Hematopoietic multipotent progenitor cell treated with erythropoietin and hydrocortisone succinate and interleukin-3 and kit ligand, for 4 days (in vitro differentiated cells): ENCODE data around the gene PLXNC1.

Experiments used
- DNase-seq: peaks from one replicate; pipeline ENCODE4 v3.0.0-alpha.2; 2015

PLXNC1 gene

DNA sequence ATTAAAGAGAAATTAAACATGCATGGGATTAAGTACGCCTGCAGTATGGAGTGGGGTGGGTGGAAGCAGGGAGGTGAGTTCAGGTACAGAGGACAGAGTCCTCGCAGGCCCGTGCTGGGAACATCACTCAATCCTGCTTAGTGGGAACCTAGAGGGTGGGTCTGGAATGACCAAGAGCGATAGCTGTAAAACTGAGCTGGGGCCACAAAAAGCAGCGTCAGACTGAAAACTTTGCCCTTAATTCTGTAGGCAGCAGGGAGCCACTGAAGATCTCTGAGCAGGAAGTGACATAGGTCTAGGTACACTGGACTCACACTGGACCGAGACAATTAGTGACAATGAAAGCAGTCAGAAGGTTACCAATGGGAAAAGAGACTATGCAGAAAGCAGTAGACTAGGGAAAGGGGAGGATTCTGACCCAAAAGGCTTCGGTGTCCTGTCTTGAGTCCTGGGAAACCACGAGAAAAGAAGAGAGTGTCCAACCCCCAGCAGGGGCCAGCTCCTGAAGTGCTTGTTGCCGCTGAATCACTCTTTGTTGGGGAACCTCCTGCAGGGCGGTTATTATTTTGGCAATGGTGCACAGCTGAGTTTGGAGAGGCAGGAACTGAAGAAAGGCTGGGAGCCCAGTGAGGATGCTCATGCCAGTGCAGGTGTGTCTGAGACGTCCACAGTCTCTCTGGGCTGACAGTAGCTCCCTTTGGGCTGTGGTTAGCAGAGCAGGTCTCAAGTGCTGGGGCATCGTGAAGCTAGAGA lies 97.4 kb downstream of the PLXNC1 start:
- peak; percentile 25 for DNase-seq

DNA sequence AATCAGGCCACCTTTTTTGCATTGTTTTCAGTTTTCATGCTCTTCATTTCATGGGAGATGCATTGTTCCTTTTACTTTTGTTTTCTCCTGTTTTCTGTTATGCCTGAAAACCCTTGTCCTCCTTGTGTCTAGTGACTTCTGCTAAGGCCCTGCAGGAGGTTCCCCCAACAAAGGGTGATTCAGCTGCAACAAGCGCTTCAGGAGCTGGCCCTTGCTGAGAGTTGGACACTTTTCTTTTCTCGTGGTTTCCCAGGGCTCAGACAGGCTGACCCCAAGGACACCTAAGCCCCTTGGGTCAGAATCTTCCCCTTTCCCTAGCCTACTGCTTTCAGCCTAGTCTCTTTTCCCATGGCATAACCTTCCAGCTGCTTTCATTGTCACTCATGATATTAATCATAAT lies 98.9 kb downstream of the PLXNC1 start:
- no peak for DNase-seq

DNA sequence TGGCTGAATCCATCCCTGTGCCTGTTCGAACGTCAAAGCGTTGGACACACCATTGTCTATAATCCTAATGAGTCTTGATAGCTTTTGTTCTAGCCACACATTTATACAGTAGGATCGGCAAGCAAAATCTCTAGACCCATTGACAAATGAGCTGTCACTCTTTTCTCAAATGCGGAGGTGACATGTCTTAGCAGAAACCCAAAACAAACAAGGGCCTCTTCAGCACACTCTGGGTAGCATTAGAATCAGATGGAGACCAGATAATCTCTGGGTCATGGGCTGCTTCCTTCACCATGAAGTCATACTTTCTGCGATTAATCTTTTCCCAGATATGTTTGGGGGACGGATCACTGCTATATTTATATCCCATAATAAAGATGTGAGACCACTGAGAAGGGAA lies 100.2 kb downstream of the PLXNC1 start:
- no peak for DNase-seq

GRCh38 chr12:94250130-94250529 lies 101.8 kb downstream of the PLXNC1 start:
- DNase-seq = no peak

DNA sequence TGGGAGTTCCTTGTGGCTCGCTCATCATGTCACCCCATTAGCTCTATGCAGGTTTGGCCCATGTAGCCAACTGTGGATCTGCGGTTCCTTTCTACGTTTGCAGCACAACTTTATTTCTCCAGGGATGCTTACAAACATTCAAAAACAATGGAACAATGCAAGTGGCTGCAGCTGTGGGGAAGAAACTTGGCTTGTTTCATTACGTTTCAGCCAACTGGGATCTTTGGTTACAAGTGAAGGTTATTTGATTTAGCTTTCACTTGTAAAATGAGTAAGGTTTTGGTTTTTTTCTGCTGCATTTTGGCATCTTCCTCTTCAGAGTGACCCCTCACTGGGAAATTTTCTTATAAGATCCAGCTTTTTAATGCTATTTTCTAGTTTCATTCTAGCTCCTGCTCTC lies 105.9 kb downstream of the PLXNC1 start:
- no peak for DNase-seq

GRCh38 chr12:94255006-94255405 lies 106.6 kb downstream of the PLXNC1 start:
- DNase-seq = no peak

GRCh38 chr12:94255428-94255827 lies 107.1 kb downstream of the PLXNC1 start:
- no peak for DNase-seq

DNA sequence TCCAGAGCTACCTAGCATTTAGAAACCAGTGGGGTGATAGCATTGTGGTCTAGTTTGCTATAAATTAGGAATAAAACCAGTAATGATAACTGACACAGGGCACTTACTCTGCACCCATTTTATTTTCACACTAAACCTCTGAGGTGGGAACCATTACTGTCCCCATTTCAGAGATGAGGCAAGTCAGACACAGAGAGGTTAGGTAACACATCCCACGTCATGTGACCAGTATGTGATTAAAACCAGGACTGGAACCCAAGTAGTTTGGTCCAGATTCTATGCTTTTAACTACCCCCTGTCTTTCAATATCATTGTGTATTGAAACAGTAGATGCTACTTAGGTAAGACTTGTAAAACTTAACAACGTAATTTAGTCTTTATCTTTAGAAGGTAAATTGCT lies 110.2 kb downstream of the PLXNC1 start:
- DNase-seq = no peak

DNA sequence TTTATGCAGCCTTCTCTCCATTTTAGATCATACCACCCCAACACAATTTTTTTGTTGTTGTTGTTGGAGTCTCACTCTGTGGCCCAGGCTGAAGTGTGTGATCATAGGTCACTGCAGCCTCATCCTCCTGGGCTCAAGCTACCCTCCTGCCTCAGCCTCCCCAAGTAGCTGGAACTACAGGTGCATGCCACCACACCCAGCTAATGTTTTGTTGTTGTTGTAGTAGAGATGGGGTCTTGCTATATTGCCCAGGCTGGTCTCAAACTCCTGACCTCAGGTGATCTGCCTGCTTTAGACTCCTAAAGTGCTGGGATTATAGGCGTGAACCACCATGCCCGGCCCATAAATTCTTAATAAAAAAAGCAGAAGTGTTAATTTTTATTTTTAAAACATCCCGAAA lies 111.6 kb downstream of the PLXNC1 start:
- no peak for DNase-seq

- DNase-seq = no peak
Measured at GRCh38 chr12:94260717-94261116, 112.3 kb downstream of the PLXNC1 start.

- DNase-seq = no peak
Measured at GRCh38 chr12:94261119-94261518, 112.7 kb downstream of the PLXNC1 start.

- no peak for DNase-seq
Measured at GRCh38 chr12:94261786-94262185, 113.4 kb downstream of the PLXNC1 start.

DNA sequence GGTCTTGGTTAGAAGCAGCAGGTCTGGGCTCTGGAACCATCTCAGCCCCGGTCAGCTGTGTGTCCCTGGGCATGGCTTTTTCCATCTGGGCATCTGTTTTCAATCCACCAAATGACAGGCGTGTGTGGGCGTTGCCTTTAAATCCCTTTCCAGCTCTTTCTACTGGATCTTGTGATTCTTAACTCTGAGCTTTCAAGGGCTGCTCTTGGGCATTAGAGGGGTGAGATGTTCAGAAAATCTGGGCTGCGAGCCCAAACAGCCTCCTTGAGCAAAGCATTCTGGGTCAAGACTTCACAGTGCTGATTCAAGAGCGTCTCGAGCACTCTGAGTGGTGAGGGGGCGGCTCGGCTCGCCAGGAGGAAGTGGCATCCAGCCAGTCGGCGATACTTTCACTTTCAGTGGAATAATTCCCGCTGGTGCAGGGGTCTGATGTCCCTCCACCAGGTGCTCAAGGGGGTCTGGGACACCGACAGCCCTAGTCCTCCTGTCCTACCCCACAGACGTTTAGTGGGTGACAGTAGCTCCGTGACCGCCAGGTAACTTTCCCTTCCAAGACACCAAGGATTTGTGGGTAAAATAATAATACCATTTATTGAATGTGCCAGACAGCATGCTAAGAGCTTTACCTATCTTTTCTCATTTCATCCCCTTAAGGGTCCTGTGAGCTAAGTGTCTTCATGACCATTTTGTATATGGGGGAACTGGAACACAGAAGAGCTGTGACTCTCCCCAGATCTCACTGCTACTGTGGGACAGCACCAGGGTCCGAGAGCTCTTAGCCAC lies 114.0 kb downstream of the PLXNC1 start:
- peak; percentile 86 for DNase-seq

DNA sequence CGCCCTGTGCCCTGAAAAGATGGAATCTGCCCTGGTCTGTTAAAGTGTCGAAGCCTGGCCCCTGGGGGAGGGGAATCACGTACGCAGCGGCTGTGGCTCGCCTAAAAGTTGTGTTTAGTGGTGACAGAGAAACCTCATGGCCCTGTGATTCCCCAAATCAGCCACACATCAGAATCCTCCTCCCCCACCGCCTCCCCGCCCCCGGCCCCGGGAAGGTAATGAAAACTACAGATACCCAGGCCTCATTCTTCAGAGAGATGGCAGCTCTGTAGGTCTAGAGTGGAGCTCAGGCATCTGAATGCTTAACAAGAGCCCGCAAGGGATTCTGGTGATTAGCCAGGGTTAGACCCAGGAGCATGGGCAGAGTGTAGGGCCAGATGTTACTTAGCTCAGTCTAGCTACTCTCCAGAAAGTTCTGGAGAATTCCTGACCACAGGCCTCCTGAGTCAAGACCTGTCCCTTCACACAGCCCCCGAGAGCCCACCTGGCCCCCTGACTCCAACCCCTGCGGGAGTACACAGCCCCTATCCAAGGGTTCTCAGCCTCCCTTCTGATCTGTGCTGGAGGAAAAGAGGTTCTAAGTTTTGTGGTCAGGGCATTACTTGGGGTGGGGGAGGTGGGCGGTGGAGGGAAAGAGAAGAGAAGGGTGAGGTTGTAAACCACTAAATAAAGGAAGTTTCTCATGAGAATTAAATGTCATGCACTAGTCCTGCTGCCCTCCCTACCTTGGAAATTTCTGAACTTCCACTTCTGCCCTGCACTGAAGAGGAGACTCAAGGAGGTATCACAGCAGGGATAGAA lies 114.8 kb downstream of the PLXNC1 start:
- DNase-seq = peak; percentile 82

DNA sequence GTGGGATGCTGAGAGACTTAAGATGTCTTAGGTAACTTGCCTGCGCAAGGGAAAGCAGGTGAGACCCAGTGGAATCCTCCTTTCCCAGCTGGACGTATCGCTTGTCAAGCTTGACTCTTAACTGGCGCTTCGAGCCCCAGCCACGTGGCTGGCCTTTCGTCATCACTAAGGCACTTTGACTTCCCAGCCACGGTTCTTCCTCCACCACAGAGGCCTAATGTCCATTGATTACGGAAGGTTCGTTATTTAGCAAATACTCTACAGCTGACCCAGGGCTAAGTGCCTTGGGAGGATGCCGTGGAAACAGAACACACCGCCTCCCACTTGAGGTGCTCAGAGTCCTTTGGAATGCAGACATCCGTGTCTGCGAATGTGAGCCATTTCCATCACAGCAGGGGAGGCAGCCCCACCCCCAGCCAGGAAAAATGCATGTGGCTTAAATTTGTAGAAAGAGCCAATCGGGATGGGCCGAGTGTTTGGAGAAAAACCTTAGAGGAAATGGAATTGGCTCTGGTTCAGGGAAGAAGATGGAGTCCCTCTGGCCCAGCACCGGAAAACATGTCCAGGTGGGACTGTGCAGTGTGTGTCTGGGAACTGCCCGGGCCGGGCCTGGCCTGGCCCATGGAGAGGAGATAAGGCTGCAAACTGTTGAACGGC lies 115.7 kb downstream of the PLXNC1 start:
- no peak for DNase-seq

GRCh38 chr12:94264736-94265485 lies 116.5 kb downstream of the PLXNC1 start:
- no peak for DNase-seq

- DNase-seq = no peak
Measured at GRCh38 chr12:94265539-94265938, 117.2 kb downstream of the PLXNC1 start.

GRCh38 chr12:94265966-94266745 lies 117.8 kb downstream of the PLXNC1 start:
- DNase-seq = peak; percentile 48

DNA sequence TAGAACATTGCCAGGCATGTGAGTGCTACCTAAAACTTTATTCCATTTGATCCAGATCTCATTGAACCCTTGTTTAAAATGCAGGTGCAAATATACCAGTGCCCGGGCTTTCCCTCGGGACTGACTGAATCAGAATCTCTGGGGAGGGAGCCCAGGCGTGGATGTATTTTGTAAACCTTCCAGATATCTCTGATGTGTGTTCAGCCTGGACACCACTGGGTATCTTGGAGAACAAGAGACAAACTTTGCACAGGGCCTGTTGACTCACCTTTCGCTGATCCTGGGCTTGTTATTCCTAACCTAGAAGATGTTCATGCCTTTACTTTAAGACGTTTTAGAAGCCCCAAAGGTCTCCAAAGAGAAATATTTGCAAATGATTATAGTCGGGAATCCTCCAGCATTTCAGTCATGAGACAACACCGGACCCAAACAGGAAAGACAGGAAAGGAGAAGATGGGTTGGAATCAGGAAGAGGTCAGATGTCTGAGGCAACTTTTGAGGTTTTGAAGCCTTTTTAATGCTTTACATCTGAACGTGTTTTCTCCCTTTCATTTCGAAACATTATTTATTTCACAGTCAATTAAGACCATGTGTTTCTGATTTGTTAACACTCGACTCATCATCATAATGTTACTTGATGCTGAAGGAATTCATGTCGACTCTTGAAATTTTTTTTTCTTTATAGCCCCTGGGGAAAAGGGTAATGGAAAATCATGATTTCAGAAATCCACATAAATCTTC lies 118.6 kb downstream of the PLXNC1 start:
- peak; percentile 36 for DNase-seq

DNA sequence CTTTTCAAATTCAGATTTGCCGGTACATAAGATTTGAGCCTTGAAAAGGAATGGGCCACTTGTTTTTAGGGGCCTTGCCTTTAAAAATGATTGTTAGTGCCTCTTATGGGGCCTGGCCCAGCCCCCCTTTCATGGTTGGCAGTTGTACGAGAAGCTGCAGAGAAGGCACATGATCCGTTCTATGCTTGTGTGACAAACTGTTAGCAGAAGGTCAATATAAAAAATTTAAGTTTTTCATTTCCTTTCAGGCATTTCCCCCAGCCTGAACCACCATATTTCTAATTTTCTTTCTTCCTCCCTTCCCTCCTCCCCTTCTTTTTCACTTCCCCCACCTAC lies 119.1 kb downstream of the PLXNC1 start:
- DNase-seq = peak; percentile 25
